Smooth muscle cell (in vitro differentiated cells): ENCODE data around the gene GULP1. TPM values are rescaled to one million over a fixed set of nuclear protein-coding genes. Genes with fewer than 3 reads are reported as not detected.

Source experiments
- DNase-seq: peaks from one replicate; lab custom pipeline; 2025; ENCODE audit not compliant: unreplicated experiment; lab: John Stamatoyannopoulos, UW
- H2AFZ ChIP-seq: fragments of 200-600 bp; sonication (generic); 2 replicates; pipeline ENCODE4 v1.6.0; 2016; ENCODE audit warnings: antibody characterized with exemption, low read depth, mild to moderate bottlenecking
- H3F3A ChIP-seq: fragments of 200-600 bp; sonication (generic); 2 replicates; pipeline ENCODE4 v1.6.0; 2017; ENCODE audit warnings: antibody characterized with exemption, low read depth
- H3K27ac ChIP-seq: fragments of 200-600 bp; sonication (generic); 2 replicates; pipeline ENCODE4 v1.5.1; 2016; ENCODE audit warnings: low read depth, mild to moderate bottlenecking
- H3K27me3 ChIP-seq: fragments of 200-600 bp; sonication (generic); 2 replicates; pipeline ENCODE4 v1.6.1; 2016; ENCODE audit warnings: low read depth, mild to moderate bottlenecking
- H3K36me3 ChIP-seq: fragments of 200-600 bp; sonication (generic); 2 replicates; pipeline ENCODE4 v1.5.1; 2016; ENCODE audit warnings: low read depth
- H3K4me1 ChIP-seq: fragments of 200-600 bp; sonication (generic); 2 replicates; pipeline ENCODE4 v1.5.1; 2016; ENCODE audit warnings: low read depth
- H3K4me2 ChIP-seq: fragments of 200-600 bp; sonication (generic); 2 replicates; pipeline ENCODE4 v1.6.0; 2016; ENCODE audit warnings: mild to moderate bottlenecking
- H3K4me3 ChIP-seq: fragments of 200-600 bp; sonication (generic); 2 replicates; pipeline ENCODE4 v1.5.1; 2016; ENCODE audit warnings: mild to moderate bottlenecking
- H3K79me2 ChIP-seq: fragments of 200-600 bp; sonication (generic); 2 replicates; pipeline ENCODE4 v1.6.0; 2016; ENCODE audit warnings: low read depth, mild to moderate bottlenecking
- H3K9ac ChIP-seq: fragments of 200-600 bp; sonication (generic); 2 replicates; pipeline ENCODE4 v1.6.0; 2016; ENCODE audit warnings: low read depth
- H3K9me3 ChIP-seq: fragments of 200-600 bp; sonication (generic); replicated peaks from 2 replicates; pipeline ENCODE4 v1.5.1; 2016; ENCODE audit warnings: low read depth
- H4K20me1 ChIP-seq: fragments of 200-600 bp; sonication (generic); 2 replicates; pipeline ENCODE4 v1.6.0; 2016; ENCODE audit warnings: low read depth
- WGBS: methylation state at CpG from one replicate; pipeline ENCODE4 v1.1.7; 2016; ENCODE audit warnings: low lambda C conversion rate; 5-methylcytosine and 5-hydroxymethylcytosine counted together
- polyA plus RNA-seq: library from polyadenylated mRNA; unstranded; fragments of >200 nt; fragmentation: Nextera tagmentation; extraction: Ambion mirVana; gene quantifications from 2 replicates; pipeline ENCODE4 v1.2.1, GENCODE V29; 2016
- total RNA-seq: library from RNA; depleted of rRNA; stranded (reverse); fragments of >200 nt; gene quantifications from 2 replicates; pipeline ENCODE4 v1.2.3, GENCODE V29; 2014
- TF ChIP-seq, protein P1 (sequence below): fragments of 200-600 bp; sonication (generic); IDR thresholded peaks from 2 replicates; pipeline ENCODE4 v1.5.1; 2017; ENCODE audit warnings: borderline replicate concordance, mild to moderate bottlenecking, antibody characterized with exemption; ENCODE audit not compliant: insufficient read depth, poor library complexity, severe bottlenecking

GULP1 gene
- total and polyA plus RNA-seq, 2 experiments from 2014 or later: 40.2 to 115 TPM

DNA sequence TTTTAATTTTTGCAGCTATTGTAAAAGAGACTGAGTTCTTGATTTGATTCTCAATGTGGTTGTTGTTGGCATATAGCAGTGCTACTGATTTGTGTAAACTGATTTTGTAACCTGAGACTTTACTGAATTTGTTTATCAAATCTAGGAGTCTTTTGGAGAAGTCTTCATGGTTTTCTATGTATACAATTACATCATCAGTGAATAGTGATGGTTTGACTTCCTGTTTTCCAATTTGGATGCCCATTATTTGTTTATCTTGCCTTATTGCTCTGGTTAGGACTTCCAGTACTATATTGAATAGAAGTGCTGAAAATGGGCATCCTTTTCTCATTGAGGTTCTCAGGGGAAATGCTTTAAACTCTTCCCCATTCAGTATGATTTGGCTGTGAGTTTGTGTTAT is 99.7 kb downstream of the GULP1 start:
- Histone ChIP-seq H4K20me1 (no peaks in the 10 kb centered on the region), H3K27me3 (no peaks in the 10 kb centered on the region), H3F3A (no peaks in the 10 kb centered on the region), H2AFZ (no peak overlapping the region), H3K4me3 (no peak overlapping the region), H3K4me1 (no peaks in the 10 kb centered on the region), H3K9ac (no peak overlapping the region), H3K79me2 (peaks cover 61% of the 10 kb centered on the region), H3K27ac (no peak overlapping the region), H3K9me3 (no peaks in the 10 kb centered on the region), H3K4me2 (no peak overlapping the region), H3K36me3 (peaks cover 3% of the 10 kb centered on the region)
- no peak for DNase-seq
- TF ChIP-seq, protein P1, sequence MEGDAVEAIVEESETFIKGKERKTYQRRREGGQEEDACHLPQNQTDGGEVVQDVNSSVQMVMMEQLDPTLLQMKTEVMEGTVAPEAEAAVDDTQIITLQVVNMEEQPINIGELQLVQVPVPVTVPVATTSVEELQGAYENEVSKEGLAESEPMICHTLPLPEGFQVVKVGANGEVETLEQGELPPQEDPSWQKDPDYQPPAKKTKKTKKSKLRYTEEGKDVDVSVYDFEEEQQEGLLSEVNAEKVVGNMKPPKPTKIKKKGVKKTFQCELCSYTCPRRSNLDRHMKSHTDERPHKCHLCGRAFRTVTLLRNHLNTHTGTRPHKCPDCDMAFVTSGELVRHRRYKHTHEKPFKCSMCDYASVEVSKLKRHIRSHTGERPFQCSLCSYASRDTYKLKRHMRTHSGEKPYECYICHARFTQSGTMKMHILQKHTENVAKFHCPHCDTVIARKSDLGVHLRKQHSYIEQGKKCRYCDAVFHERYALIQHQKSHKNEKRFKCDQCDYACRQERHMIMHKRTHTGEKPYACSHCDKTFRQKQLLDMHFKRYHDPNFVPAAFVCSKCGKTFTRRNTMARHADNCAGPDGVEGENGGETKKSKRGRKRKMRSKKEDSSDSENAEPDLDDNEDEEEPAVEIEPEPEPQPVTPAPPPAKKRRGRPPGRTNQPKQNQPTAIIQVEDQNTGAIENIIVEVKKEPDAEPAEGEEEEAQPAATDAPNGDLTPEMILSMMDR: no peak

DNA sequence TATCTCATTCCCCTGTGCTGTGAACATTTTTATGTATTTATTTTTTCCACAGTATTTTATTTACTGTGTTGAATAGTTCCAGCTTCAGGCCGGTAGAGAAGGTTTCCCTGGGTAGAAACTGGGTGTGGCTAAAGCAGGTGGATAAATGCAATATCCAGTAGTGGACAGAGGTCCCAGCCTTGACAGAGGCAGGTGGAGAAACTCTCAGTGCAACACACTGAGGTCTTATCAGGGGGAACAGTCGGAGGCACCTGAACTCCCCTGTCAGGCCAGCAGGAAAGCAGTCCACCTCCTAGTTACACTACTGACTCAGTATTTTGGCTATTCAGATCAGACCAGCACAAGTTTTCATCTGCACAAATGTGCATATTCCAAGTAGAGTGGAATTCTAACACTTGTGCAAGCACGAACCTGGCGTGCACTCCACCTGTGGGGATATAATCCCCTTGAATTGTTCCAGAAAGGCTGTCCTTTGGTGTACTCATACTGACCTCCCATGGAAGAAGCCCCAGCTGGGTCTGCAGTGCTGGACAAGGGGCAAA is 103.3 kb downstream of the GULP1 start:
- Histone ChIP-seq H3K9me3 (no peaks in the 10 kb centered on the region), H3K4me1 (peaks cover 10% of the 10 kb centered on the region), H3K27ac (no peak overlapping the region), H3K9ac (no peak overlapping the region), H3F3A (no peaks in the 10 kb centered on the region), H3K36me3 (peaks cover 3% of the 10 kb centered on the region), H3K27me3 (no peaks in the 10 kb centered on the region), H3K4me3 (no peak overlapping the region), H4K20me1 (no peaks in the 10 kb centered on the region), H3K79me2 (peaks cover 55% of the 10 kb centered on the region), H3K4me2 (no peak overlapping the region), H2AFZ (no peak overlapping the region)
- WGBS: 97% methylated on average over 4 of the region's 4 CpGs
- TF ChIP-seq, protein P1: no peak
- no peak for DNase-seq

DNA sequence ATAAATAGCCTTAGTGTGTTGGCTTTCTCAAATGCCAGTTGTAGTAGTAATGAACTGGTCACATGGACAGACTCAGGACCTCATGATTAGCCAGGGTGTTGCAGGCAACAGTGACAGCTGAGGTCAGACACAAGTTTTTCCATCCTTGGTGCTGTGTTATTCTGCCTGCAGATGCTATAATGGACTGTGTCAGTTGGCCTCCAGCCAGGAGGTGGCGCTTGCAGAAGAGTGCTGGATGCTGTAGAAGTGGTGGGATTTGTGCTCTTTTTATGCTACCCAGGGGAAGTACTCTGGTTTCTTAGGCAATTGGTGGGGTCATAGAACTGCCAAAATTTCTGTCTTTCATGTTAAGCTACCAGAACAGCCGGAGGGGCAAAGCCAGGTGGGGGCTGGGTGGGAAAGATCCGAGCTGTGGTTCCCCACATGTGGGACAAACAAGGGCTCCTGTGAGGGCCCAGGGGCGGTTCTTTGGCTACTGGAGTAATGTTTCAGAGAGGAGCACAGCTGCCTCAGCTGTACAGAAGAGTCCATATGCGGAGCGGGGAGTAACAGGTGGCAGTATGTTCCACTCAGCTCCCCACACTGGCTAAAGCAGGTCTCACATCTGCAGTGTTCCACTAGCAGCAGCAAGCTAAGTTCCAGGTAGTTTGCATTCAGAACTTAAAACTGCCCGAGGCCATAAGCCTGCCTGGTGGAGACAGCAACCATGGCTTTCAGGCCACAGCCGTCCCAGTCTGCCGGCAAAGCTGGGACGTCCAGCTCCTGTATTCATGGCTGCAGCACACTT is 104.4 kb downstream of the GULP1 start:
- TF ChIP-seq, protein P1: no peak
- H3K4me3 ChIP-seq: no peak overlapping the region
- H3K27me3 ChIP-seq: no peaks in the 10 kb centered on the region
- H2AFZ ChIP-seq: no peak overlapping the region
- H3K4me2 ChIP-seq: no peak overlapping the region
- H3K27ac ChIP-seq: no peak overlapping the region
- no peak overlapping the region for H3K9ac ChIP-seq
- H3K9me3 ChIP-seq: no peaks in the 10 kb centered on the region
- DNase-seq: no peak
- H3K79me2 ChIP-seq: peaks cover 55% of the 10 kb centered on the region
- H4K20me1 ChIP-seq: no peaks in the 10 kb centered on the region
- peaks cover 10% of the 10 kb centered on the region for H3K4me1 ChIP-seq
- peaks cover 3% of the 10 kb centered on the region for H3K36me3 ChIP-seq
- no peaks in the 10 kb centered on the region for H3F3A ChIP-seq
- 89% methylated on average over 10 of the region's 10 CpGs for WGBS

DNA sequence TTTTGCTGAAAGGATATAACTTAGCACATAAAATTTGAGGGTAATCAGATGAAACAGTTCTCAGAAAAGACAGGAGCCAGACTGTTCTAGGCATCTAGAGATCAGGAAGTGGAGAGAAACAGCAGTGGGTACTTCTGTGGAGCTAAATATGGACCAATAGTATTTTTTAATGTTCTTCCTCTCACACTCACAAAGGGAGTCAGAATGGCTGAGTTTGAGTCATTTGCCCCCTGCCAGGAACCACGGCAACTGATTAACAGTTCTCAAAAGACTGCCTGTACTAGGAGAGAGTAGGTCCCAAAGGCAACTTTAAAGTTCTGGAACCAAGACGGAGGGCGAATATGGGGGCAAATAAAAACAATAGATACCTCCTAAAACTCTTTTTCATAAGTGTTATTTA is 107.5 kb downstream of the GULP1 start:
- Histone ChIP-seq H3K4me2 (no peak overlapping the region), H3K4me3 (no peak overlapping the region), H3K27ac (no peak overlapping the region), H3K9ac (no peak overlapping the region), H3K27me3 (no peaks in the 10 kb centered on the region), H3K36me3 (no peaks in the 10 kb centered on the region), H3K79me2 (peaks cover 39% of the 10 kb centered on the region), H3K4me1 (peaks cover 10% of the 10 kb centered on the region), H3K9me3 (no peaks in the 10 kb centered on the region), H2AFZ (no peak overlapping the region), H4K20me1 (no peaks in the 10 kb centered on the region), H3F3A (no peaks in the 10 kb centered on the region)
- TF ChIP-seq, protein P1: no peak
- 78% methylated on average over 3 of the region's 3 CpGs for WGBS
- DNase-seq: no peak
